Measurements from ENCODE around the gene TNP2.

GRCh38 chr16:11224096-11224893 lies 44.8 kb downstream of the TNP2 start:
- TF ChIP-seq FOXM1 (IDR thresholded peaks at IDR 0.05; ENCODE audit: borderline replicate concordance) (no peak), SP1 (IDR thresholded peaks at IDR 0.05) (no peak), CTBP1 (IDR thresholded peaks at IDR 0.05; ENCODE audit: borderline replicate concordance) (no peak), FOXA1 (IDR thresholded peaks at IDR 0.05) (no peak), FOXK2 (IDR thresholded peaks at IDR 0.05) (no peak), NFRKB (IDR thresholded peaks at IDR 0.05) (no peak), SUZ12 (IDR thresholded peaks at IDR 0.05) (no peak), ARNT (IDR thresholded peaks at IDR 0.05) (no peak), HDGF (IDR thresholded peaks at IDR 0.05; ENCODE audit: borderline replicate concordance) (no peak)
- TF ChIP-seq, protein P1, sequence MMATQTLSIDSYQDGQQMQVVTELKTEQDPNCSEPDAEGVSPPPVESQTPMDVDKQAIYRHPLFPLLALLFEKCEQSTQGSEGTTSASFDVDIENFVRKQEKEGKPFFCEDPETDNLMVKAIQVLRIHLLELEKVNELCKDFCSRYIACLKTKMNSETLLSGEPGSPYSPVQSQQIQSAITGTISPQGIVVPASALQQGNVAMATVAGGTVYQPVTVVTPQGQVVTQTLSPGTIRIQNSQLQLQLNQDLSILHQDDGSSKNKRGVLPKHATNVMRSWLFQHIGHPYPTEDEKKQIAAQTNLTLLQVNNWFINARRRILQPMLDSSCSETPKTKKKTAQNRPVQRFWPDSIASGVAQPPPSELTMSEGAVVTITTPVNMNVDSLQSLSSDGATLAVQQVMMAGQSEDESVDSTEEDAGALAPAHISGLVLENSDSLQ (IDR thresholded peaks at IDR 0.05): no peak

Measured in HEK293T (cell line).